ENCODE results near the gene ACAP2.

- no peak for TF ChIP-seq CTCF (conservative IDR thresholded peaks at IDR 0.05)
- no peak for TF ChIP-seq ZFX (IDR thresholded peaks at IDR 0.05)
Observed at GRCh38 chr3:195254454-195255175, 188.2 kb downstream of the ACAP2 start.
